Hepatocyte (in vitro differentiated cells): ENCODE data around the gene COX5B. TPM values are rescaled to one million over a fixed set of nuclear protein-coding genes. Genes with fewer than 3 reads are reported as not detected.

Source experiments
- DNase-seq: peaks from one replicate; pipeline ENCODE4 v3.0.0-alpha.2; 2016; ENCODE audit warnings: low spot score
- H2AFZ ChIP-seq: fragments of 200-600 bp; sonication (generic); 2 replicates; pipeline ENCODE4 v1.6.0; 2016; ENCODE audit warnings: antibody characterized with exemption, mild to moderate bottlenecking
- H3K27ac ChIP-seq: fragments of 200-600 bp; sonication (generic); 2 replicates; pipeline ENCODE4 v1.5.1; 2016; ENCODE audit warnings: mild to moderate bottlenecking
- H3K27me3 ChIP-seq: fragments of 200-600 bp; sonication (generic); 2 replicates; pipeline ENCODE4 v1.6.1; 2016
- H3K36me3 ChIP-seq: fragments of 200-600 bp; sonication (generic); replicated peaks from 2 replicates; pipeline ENCODE4 v1.5.1; 2016; ENCODE audit warnings: low read depth; ENCODE audit not compliant: insufficient read depth
- H3K4me1 ChIP-seq: fragments of 200-600 bp; sonication (generic); 2 replicates; pipeline ENCODE4 v1.5.1; 2016; ENCODE audit warnings: mild to moderate bottlenecking, moderate library complexity; ENCODE audit not compliant: insufficient read depth
- H3K4me2 ChIP-seq: fragments of 200-600 bp; sonication (generic); 2 replicates; pipeline ENCODE4 v1.6.0; 2016
- H3K4me3 ChIP-seq: fragments of 200-600 bp; sonication (generic); 2 replicates; pipeline ENCODE4 v1.5.1; 2016; ENCODE audit warnings: mild to moderate bottlenecking
- H3K79me2 ChIP-seq: fragments of 200-600 bp; sonication (generic); 2 replicates; pipeline ENCODE4 v1.6.0; 2017; ENCODE audit warnings: mild to moderate bottlenecking
- H3K9me2 ChIP-seq: fragments of 200-600 bp; sonication (generic); replicated peaks from 2 replicates; pipeline ENCODE4 v1.6.0; 2017; ENCODE audit warnings: mild to moderate bottlenecking; ENCODE audit not compliant: insufficient read depth
- H3K9me3 ChIP-seq: fragments of 200-600 bp; sonication (generic); 2 replicates; pipeline ENCODE4 v1.5.1; 2016; ENCODE audit warnings: low read depth, mild to moderate bottlenecking
- H4K20me1 ChIP-seq: fragments of 200-600 bp; sonication (generic); 2 replicates; pipeline ENCODE4 v1.6.0; 2016; ENCODE audit warnings: mild to moderate bottlenecking; ENCODE audit not compliant: insufficient read depth, poor library complexity, severe bottlenecking
- EZH2 ChIP-seq: fragments of 200-600 bp; sonication (generic); IDR thresholded peaks from 2 replicates; pipeline ENCODE4 v1.6.1; 2016; ENCODE audit warnings: antibody characterized with exemption, mild to moderate bottlenecking, borderline replicate concordance
- EZH2phosphoT487 ChIP-seq: fragments of 200-600 bp; sonication (generic); IDR thresholded peaks from one replicate; pipeline ENCODE4 v1.6.1; 2018; ENCODE audit warnings: antibody characterized with exemption, mild to moderate bottlenecking, low read depth, moderate library complexity; ENCODE audit not compliant: unreplicated experiment, severe bottlenecking
- WGBS: methylation state at CpG from one replicate; pipeline ENCODE4 v1.1.6; 2016; ENCODE audit warnings: low lambda C conversion rate; ENCODE audit errors: missing lambda C conversion rate; 5-methylcytosine and 5-hydroxymethylcytosine counted together
- polyA plus RNA-seq: library from polyadenylated mRNA; unstranded; fragments of >200 nt; fragmentation: Nextera tagmentation; extraction: Ambion mirVana; gene quantifications from 2 replicates; pipeline ENCODE4 v1.2.1, GENCODE V29; 2016
- total RNA-seq: library from RNA; depleted of rRNA; stranded (reverse); fragments of >200 nt; gene quantifications from 2 replicates; pipeline ENCODE4 v1.2.3, GENCODE V29; 2014
- TF ChIP-seq, protein P1 (sequence below): fragments of 200-600 bp; sonication (generic); IDR thresholded peaks from 2 replicates; pipeline ENCODE4 v1.5.1; 2016; ENCODE audit warnings: antibody characterized with exemption, mild to moderate bottlenecking; ENCODE audit not compliant: poor library complexity

Gene COX5B
- total and polyA plus RNA-seq, 2 experiments from 2014 or later: 210 to 495 TPM

- H4K20me1 ChIP-seq: no peaks in the 10 kb centered on the region
- H3K4me3 ChIP-seq: no peak overlapping the region
- no peak overlapping the region for H2AFZ ChIP-seq
- TF ChIP-seq, protein P1, sequence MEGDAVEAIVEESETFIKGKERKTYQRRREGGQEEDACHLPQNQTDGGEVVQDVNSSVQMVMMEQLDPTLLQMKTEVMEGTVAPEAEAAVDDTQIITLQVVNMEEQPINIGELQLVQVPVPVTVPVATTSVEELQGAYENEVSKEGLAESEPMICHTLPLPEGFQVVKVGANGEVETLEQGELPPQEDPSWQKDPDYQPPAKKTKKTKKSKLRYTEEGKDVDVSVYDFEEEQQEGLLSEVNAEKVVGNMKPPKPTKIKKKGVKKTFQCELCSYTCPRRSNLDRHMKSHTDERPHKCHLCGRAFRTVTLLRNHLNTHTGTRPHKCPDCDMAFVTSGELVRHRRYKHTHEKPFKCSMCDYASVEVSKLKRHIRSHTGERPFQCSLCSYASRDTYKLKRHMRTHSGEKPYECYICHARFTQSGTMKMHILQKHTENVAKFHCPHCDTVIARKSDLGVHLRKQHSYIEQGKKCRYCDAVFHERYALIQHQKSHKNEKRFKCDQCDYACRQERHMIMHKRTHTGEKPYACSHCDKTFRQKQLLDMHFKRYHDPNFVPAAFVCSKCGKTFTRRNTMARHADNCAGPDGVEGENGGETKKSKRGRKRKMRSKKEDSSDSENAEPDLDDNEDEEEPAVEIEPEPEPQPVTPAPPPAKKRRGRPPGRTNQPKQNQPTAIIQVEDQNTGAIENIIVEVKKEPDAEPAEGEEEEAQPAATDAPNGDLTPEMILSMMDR: no peak
- TF ChIP-seq EZH2 (no peak), EZH2phosphoT487 (no peak)
- no peaks in the 10 kb centered on the region for H3K9me2 ChIP-seq
- no peak overlapping the region for H3K27ac ChIP-seq
- 81% methylated on average over 11 of the region's 11 CpGs for WGBS
- H3K9me3 ChIP-seq: no peaks in the 10 kb centered on the region
- no peak overlapping the region for H3K4me2 ChIP-seq
- no peaks in the 10 kb centered on the region for H3K27me3 ChIP-seq
- DNase-seq: no peak
- no peaks in the 10 kb centered on the region for H3K36me3 ChIP-seq
- no peaks in the 10 kb centered on the region for H3K4me1 ChIP-seq
- H3K79me2 ChIP-seq: no peaks in the 10 kb centered on the region
Measured at GRCh38 chr2:97688062-97688827, 42.4 kb downstream of the COX5B start.

DNA sequence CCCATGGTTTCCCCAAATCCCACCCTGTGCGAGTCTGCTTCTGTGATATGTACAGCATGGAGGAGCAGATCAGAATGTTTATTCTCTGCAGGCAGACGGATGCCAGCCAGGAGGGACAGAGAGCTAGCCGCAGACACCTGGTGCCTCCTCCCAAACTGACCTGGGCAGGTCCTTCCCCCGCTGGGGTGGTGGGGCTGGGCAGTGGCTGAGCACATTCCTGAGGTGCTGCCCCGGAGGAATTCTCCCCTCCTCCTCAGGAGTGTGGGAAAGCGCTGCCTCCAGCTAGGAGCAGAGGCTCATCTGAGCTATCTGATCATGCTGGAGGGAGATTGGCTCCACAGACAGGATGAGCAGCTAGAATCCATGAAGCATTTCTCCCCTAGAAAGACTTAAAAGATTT is 45.3 kb downstream of the COX5B start:
- no peak overlapping the region for H3K4me2 ChIP-seq
- no peak for TF ChIP-seq EZH2
- TF ChIP-seq EZH2phosphoT487: no peak
- TF ChIP-seq, protein P1: no peak
- H3K4me1 ChIP-seq: no peaks in the 10 kb centered on the region
- H3K36me3 ChIP-seq: no peaks in the 10 kb centered on the region
- H3K79me2 ChIP-seq: no peaks in the 10 kb centered on the region
- H3K9me3 ChIP-seq: no peaks in the 10 kb centered on the region
- H3K9me2 ChIP-seq: no peaks in the 10 kb centered on the region
- H4K20me1 ChIP-seq: no peaks in the 10 kb centered on the region
- no peak overlapping the region for H3K4me3 ChIP-seq
- DNase-seq: no peak
- no peak overlapping the region for H3K27ac ChIP-seq
- WGBS: 39% methylated on average over 6 of the region's 6 CpGs
- H3K27me3 ChIP-seq: no peaks in the 10 kb centered on the region
- no peak overlapping the region for H2AFZ ChIP-seq

DNA sequence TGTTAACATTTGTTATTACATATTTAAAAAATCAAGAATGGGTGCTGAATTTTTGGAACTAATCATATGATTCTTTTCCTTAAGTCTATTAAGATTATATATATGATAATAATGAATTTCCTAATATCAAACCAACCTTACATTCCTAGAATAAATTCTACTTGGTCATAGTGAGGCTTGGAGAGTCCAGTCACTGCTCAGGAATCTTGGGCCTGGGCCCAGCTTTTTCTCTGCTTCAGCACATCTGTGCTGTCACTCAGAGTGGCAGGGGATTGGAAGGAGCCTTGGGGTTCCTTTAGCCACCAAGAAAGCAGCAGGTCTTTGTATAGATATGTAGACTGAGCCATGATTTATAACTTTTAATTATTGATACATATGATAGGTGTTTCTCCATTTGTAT is 47.6 kb downstream of the COX5B start:
- Histone ChIP-seq H3K36me3 (no peaks in the 10 kb centered on the region), H3K4me2 (no peak overlapping the region), H3K4me3 (no peak overlapping the region), H4K20me1 (no peaks in the 10 kb centered on the region), H2AFZ (no peak overlapping the region), H3K4me1 (no peaks in the 10 kb centered on the region), H3K27ac (no peak overlapping the region), H3K9me3 (no peaks in the 10 kb centered on the region), H3K79me2 (no peaks in the 10 kb centered on the region), H3K9me2 (no peaks in the 10 kb centered on the region), H3K27me3 (no peaks in the 10 kb centered on the region)
- DNase-seq: no peak
- TF ChIP-seq EZH2 (no peak), EZH2phosphoT487 (no peak)
- TF ChIP-seq, protein P1: no peak
